Measurements from ENCODE around the gene ITIH1.

ITIH1 gene

DNA sequence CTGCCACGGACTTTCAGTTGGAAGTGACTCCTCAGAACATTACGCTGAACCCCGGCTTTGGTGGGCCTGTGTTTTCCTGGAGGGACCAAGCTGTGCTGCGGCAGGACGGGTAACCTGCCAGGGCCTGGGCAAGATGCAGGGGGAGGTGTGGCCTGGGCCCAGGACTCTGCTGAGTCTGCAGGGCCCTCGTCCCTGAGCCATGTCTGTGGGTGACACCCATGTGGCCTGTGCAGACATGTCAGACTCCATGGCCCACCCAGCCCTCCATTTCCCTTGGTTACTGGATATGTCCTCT is 12.3 kb downstream of the ITIH1 start:
- DNase-seq (ENCODE audit: low spot score), result no peak

DNA sequence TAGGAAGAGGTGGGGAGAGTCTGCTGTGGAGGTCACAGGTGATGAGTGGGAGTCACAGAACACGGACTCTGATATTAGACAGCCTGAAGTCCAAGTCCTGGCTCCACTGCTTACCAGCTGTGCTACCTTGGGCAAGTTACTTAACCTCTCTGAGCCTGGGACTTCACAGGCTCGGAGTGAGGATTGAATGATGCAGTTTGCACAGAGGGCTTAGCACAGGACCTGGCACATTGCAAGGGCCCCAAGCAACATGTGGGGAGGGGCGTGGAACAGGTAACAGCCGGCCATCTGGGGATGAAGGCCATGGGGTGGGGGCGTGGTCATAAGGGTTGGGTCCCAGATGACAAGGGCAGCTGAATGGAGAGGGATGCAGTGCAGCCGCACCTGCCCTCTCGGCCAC is 12.9 kb downstream of the ITIH1 start:
- no peak for DNase-seq (ENCODE audit: low spot score)

DNA sequence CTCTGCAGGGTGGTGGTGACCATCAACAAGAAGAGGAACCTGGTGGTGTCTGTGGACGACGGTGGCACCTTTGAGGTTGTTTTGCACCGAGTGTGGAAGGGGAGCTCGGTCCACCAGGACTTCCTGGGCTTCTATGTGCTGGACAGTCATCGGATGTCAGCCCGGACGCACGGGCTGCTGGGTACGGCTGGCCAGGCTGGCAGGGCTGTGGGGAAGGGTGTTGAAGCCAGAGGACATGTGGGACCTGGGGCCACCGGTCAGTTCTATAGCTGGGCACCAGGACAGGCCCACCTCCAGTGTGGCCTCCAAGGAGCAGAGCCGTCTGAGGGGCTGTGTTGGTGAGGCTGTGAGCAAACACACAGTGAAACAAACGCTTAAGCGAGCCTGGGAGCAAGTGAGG is 13.3 kb downstream of the ITIH1 start:
- no peak for DNase-seq (ENCODE audit: low spot score)

DNA sequence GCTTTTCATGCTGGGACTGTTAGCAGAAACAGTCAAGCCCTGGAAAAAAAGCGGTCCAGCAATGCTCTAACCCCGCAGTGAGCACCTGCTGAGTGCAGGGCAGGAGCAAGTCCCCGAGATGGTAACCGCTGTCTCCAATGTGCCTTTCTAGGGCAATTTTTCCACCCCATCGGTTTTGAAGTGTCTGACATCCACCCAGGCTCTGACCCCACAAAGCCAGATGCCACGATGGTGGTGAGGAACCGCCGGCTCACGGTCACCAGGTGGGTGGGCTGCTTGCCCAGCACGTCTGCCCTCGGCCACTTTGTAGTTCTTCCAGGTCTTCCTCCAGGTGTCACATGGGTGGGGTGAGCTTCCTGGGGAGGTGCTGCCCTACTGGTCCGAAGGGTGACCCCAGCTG is 14.0 kb downstream of the ITIH1 start:
- DNase-seq (ENCODE audit: low spot score), result no peak

DNA sequence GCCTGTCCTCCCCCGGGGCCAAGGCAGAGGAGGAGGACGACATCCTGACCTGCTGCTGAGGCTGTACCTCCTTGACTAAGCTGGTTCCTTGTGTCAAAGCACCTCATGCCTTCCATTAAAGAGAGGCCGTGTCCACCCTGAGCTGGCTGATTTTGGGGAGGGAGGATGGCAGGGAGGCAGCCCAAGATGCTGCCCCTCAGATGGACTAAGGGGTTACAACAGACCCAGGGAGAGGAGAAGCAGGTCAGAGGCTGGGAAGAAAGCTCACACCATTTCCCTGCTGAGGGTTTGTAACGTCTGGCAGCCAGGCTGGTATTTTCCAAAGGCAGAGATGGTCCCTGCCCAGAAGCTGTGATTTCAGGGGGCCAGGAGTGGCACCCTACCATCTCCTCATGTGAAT is 14.5 kb downstream of the ITIH1 start:
- DNase-seq (ENCODE audit: low spot score), result no peak

DNA sequence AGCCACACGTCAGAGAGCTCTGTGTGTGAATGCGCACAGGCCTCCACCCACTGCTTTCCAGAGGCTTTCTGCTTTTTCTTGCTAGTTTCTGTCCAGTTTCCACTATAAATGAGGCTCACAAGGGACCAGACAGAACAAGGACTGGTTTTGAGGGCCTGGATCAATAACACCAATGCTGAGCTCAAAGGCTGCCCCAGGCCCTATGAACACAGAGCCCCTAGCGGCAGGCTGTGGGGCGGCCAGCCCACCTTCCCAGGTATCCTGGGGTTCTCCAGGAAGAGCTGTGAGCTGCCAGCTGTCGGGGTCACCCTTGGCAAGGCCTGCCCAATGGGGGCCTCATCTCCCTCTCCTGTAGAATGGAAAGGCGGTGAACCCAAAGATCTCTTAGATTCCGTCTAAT is 15.0 kb downstream of the ITIH1 start:
- no peak for DNase-seq (ENCODE audit: low spot score)

DNA sequence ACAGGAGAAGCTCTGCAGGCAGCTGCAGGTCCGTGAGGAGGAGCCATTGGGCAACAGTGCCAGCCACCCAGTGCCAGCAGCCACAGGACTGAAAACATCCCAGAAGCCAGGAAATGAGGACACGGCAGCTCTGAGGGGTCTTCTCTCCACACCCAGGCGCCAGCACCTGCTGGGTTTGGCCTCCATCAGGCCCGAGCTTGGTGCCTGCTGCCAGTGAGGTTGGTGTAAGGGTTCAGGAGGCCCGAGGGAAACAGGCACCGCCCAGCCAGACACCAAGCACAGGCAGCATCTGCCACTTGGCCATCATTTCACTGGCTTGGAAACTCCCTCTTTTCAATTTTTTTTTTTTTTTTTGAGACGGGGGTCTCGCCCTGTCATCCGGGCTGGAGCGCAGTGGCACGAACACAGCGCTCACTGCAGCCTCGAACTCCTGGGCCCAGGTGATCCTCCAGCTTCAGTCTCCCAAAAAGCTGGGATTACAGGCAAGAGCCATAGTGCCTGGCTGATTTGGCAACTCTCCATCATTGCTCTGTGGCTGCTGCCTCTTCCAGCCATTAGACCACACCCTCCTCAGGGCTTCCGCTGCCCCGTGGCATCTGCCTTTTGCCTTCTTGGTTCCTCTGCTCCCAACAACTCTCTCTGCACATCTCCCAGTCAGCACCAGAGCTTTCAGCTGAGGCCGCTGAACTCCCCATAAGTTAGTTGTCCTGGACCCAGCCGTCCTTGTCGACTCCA is 15.7 kb downstream of the ITIH1 start:
- DNase-seq (ENCODE audit: low spot score), result no peak

DNA sequence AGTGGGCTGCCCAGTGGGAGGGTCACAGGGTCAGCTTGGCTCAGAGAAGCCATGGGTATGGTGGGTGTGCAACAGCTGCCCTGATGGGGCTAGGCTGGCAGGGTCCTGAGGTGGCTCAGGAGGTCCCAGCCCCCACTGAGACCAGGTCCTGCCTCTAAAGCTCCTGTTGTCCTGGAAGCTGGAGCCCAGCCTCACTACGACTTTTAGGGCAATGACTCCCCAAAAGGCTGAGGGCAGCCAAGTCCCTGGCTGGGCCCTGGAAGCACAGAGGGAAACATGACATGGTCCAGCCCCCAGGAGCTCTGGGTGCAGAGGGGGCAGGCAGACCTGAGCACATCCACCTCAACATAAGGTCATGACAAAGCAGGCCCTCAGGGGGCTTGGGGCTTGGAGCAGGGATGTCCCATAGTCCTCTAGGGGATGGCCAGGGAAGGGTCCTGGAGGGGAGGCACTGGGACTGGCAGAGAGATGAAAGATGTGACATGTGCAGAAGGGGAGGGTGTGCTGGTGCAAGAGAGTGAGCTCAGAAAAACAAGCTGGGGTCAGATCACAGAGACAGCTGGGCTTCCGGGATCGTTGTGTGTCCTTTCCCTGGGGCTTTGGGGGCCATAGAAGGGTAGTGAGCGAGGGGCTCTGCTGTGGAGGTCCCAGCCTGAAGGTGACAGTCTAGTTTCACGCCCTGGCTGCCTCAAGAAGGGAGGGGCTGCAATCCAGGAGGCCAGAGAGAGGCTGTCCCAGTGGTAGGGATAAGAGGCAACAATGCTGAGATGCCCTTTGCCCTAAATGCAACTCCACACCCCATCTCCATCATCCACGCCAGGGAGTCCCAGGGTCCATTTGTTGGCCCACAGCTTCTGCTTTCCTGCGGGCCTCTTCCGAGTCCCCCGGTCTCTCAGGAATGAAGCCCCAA is 16.6 kb downstream of the ITIH1 start:
- DNase-seq (ENCODE audit: low spot score), result no peak

DNA sequence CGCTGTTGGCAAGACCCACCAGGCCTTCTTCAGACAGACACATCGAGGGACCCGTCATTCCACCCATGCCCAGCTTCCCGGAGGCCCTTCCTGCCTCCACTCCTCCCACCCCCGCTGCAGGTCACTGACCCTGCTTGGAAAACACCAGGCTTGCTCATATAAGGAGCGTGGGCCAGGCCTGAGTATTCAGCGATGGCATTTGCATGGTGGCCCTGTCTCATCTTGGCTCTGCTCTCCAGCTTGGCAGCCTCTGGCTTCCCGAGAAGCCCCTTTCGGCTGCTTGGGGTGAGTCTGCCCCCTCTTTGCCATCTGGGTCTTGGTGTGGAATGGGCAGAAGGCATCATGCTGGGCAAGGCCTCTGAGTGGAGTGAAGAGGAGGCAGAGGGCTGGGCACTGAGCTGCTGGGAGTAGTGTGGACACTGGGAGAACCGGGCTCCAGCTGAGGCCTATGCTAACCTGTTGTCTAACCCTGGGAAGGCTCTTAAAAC is 17.3 kb downstream of the ITIH1 start, which contains the start of gene ITIH3:
Gene ITIH3 (plus strand): TSS at position 185 of the 488 bp plus-strand sequence. CDS start 8 bp downstream, at position 193.
- DNase-seq (ENCODE audit: low spot score), result no peak

DNA sequence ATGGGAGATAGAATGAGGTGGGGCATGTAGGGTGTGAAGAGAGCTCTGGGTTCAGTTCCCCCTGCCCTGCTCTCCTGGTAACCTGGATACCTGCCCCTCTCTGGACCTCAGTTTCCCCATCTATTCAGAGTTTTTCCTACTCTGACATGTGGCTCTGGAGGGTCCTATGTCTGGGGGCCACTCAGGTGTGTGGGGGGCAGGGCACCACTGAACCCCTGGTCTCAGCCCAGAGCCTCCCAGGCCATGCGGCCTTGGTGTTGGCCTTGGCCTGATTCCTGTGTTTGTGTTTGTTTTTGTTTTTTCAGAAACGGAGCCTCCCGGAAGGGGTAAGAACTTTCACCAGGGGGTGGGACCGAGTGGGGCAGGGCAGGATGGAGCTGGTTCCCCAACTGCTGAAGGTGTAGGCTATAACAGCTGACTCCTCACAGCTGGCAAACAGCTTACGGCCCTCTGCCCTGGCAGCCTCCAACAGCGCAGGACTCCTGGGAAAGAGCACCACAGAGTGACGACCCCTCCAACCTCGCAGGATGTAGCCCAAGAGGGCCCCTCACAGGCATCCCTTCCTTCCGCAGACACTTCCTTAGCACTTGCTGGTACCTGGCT is 18.0 kb downstream of the ITIH1 start:
- no peak for DNase-seq (ENCODE audit: low spot score)

DNA sequence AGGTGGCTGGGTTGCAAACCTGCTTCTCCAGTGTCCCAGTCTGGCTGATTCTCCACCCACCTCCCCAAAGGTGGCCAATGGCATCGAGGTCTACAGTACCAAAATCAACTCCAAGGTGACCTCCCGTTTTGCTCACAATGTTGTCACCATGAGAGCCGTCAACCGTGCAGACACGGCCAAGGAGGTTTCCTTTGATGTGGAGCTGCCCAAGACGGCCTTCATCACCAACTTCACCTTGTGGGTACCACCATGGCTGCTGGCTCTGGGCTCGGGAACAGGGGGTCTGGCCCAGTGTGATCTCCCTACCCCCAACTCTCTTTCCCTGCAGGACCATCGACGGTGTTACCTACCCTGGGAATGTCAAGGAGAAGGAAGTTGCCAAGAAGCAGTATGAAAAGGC is 19.0 kb downstream of the ITIH1 start:
- no peak for DNase-seq (ENCODE audit: low spot score)

DNA sequence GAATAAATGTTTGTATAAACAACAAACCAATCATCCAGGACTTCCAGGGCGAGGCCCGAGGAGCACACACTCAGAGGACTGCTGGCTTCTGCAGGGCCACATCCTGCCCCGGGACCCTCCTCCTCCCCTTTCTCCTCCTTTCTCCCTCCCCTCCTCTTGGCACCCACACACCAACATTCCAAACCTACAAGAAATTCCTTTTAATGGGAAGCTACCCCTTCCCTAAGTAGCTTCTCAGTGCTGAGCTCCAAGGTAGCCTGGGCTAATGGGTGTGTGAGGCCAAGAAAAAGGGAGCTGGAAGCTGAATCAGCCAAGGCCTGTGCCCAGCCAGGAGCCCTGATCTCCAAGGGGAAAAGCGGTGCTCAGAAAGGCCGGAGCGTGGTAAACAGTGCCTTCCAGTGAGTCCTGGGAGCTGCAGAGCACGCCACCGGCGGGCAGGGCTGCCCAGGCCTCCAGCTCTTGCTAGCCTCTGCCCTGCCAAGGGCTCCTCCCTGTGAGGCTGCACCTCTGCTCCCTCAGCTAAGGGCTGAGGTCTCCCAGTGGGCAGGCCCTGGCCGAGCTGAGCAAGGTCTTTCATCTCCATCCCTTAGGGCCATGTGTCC is 21.1 kb downstream of the ITIH1 start:
- DNase-seq (ENCODE audit: low spot score), result no peak

DNA sequence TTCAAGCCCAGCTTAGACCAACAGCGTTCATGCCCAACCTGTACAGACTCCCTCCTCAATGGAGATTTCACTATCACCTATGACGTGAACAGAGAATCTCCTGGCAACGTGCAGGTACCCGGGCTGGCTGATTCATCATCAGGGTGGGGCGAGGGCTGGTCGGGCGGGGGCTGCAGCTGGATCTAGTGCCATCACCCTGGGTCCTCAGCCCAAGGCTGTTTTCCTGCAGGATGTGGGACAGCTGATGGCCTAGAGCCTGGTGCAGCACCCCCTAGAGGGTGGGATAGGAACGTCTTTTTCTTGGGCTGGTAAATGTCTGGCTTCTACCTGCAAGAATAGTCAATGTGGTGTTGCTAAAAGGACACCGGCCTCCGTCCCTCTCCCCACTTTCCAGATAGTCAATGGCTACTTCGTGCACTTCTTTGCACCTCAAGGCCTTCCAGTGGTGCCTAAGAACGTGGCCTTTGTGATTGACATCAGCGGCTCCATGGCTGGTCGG is 21.6 kb downstream of the ITIH1 start:
- peak; percentile 8 for DNase-seq (ENCODE audit: low spot score)

DNA sequence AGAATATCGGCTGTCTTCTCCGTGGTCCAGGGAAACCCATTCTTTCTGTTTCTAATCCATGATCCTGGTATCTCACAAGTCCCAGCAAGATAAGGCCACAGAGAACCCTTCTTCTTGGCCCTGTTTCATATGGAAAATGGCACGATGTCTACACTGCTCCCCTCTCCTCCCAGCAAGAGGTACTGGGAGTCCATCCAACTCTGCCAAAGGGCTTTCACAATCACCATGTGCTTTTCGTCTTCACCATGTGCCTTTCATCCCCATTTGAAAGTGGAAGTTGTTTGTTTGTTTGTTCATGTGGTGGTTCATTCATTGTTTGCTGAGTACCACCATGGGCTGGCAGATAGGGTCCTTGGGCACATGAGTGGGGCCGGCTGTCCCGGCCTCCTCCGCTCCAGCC is 22.7 kb downstream of the ITIH1 start:
- DNase-seq (ENCODE audit: low spot score), result no peak

DNA sequence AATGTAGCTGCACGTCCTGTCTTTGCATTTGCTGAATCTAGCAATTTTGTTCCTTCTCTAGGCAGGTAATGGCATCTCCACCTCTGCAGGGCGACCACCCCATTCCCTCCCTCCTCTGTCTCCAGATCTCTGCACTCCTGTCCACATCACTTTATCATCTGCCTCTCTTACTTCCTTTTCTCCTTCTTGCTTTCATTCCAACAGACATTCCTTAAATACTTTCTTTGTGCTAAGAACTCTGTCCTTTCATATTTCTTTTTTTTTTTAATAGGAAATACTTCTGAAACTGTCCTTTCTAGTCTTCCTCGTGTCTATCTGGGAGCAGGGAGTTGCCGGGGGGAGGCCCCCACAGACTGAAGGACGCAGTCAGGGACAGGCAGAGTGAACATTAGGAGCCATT is 24.4 kb downstream of the ITIH1 start:
- no peak for DNase-seq (ENCODE audit: low spot score)

DNA sequence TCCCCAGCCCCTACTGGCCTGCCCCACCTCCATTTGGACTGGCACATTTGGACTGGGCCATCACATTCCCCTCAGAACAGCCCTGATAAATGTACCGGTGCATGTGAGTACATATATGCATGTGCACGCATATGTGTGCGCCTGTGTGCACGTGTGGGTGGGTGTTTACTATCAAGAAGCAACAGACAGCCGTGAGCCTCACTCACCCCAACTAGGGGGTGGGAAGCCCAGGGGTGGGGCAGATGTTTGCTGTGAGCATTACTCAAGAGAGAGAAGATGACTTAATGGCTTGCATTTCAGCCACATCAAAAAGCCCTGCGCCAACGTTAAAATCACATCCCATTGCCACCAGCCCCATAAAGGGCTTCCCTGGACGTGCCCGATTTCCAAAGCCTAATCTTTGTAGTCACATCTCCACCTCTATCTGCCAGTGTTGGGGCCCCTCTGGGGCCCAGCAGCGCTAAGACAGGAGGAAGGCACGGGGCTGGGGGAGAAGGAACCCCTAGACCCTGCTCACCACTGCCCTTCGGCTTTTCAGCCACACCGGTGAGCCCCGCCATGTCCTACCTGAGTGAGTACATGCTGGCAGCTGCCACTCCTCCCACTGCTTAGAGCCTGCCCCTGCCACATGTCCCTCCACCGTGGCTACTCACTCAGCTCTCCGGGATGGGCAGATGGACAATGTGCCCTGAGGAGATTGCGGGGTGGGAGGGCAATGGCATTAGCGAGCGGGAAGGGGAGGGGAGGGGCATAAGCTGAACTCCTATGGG is 28.1 kb downstream of the ITIH1 start:
- DNase-seq (ENCODE audit: low spot score), result no peak

DNA sequence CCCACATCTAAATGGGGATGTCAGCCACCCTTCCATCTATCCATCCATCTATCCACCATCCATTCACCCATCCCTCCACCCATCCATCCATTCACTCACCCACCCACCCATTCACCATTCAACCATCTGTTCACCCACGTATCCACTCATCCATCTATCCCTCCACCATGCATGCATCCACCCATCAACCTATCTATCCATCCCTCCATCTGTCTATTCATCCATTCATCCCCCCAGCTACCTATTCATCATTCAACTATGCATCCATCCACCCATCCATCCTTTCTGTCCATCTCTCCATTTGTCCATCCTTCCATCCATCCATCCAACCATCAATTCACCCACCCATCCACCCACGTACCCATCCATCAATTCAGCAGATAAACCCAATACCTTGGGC is 31.8 kb downstream of the ITIH1 start:
- DNase-seq (ENCODE audit: low spot score), result no peak

DNA sequence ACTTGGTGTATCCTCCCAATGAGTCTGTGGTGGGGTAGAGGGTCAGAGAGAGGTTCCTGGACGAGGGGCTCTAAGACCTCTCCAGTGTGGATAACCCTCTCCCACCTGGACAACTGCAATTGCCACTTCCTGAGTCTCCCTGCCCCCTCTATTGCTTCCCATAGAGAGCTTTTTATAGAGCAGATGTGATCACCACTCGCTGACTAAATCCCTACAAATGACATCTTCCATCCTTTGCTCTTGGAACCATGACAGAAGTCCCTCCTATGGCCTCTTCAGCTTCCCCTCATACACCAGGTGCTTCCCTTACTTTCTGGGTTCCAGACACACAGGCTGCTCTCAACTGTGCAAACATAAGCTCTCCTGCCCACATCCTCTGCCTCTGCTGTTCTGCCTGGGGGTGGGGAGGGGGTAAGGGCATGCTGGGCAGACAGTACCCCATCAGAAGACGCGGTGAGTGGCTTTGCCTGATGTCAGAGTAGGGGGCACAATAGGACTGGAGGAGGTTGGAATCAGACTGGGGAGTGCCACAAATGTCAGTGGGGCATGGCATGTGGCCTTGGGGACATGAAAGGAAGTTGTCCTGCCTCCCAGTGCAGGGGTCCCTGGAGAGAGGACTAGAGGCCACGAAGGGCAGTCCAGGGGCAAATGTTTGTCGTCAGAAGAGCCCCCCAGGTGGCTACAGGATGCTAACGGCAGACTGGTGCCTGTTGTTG is 32.4 kb downstream of the ITIH1 start:
- no peak for DNase-seq (ENCODE audit: low spot score)

DNA sequence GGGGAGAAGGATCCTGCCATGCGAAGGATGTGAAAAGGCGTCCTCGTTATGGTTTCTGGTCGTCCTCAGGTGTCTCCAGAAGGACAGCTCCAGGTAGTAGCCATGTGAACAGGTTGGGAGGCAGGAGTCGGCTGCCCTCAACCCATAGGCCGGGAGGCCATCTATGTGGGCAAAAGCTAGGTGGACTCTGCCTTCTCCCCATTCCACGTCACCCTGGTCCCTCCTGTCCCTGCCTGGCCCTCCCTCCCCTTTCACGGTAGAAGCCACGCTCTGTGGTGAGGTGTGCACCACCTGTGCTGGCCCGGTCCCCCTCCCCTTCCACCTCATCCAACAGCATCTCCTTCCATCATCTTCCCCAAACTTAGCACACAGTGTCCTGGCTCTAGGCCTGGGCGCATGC is 33.5 kb downstream of the ITIH1 start:
- DNase-seq (ENCODE audit: low spot score), result no peak

DNA sequence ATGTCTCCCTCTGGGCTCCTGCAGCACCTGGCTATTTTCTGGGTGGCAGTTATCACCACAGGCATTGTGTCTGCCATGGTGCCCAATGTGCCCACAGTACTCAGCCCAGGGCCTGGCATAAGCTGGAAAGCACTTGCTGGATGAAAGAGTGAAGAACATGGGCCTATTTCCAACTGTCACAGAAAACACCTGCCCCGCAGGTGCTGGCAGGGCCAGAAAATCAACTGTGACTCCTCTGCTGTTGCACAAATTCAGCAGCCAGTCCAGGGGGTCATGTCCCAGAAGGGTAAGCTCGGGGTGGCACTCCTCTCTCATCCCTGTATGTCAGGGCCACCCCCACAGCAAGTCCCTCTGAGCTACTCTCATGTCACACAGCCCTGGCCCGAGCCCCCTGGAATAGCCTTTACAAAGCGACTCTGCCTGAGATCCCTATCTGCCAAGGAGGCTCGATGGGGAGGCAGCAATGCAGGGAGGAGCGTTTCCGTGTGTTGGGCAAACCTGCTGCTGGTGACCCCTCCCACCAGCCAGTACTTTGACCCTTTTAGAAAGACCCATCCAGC is 34.1 kb downstream of the ITIH1 start:
- no peak for DNase-seq (ENCODE audit: low spot score)

DNA sequence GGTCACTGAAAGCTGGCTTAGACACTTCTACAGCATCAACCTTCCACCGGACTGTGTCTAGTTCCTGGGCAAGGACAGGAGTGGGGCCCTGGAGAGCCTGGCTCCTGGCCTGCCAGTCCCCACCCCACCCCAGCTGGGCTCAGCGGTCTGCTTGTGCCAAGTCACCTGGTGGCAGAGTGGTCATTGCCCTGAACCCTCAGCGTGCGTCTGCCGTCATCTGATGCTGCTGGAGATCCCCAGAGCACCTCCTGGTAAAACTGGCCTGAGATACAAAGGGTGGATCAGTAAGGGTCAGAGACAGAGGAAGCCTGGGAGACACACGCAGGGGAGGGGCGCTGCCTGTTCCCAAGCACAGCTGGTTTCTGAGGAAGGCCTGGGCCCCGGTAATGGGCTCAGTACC is 36.4 kb downstream of the ITIH1 start:
- no peak for DNase-seq (ENCODE audit: low spot score)

Data from NAMALWA (cell line).